Body of pancreas (tissue), 4 donors: ENCODE measurements around the gene LDB1. TPM values are rescaled to one million over a fixed set of nuclear protein-coding genes. Genes with fewer than 3 reads are reported as not detected.

Source experiments
- ATAC-seq: fragments of 150-250 bp; one replicate; pipeline ENCODE4 v1.9.1; 2016
- DNase-seq, 4 donors: peaks; one replicate each; pipeline ENCODE4 v3.0.0-alpha.2; 2019
- H3K27ac ChIP-seq, 4 donors: fragments of 200-600 bp; sonication (generic); 1 replicate in 3 of 4; 2 replicates in 1 of 4; pipeline versions ENCODE4 v1.5.1 to v1.6.1; 2016 to 2019; ENCODE audit warnings: mild to moderate bottlenecking in 1 of 4, mixed read lengths in 1 of 4, moderate library complexity in 1 of 4
- H3K27me3 ChIP-seq, 2 donors: fragments of 200-600 bp; sonication (generic); one replicate each; pipeline ENCODE4 v1.6.0; 2016; ENCODE audit warnings: mild to moderate bottlenecking in 1 of 2
- H3K36me3 ChIP-seq, 2 donors: fragments of 200-600 bp; sonication (generic); replicated peaks in 1 of 2; 2 replicates each; pipeline ENCODE4 v1.5.1; 2016; ENCODE audit warnings: low read depth in 2 of 2; ENCODE audit not compliant: insufficient read depth in 1 of 2
- H3K4me1 ChIP-seq: fragments of 200-600 bp; sonication (generic); one replicate; pipeline ENCODE4 v1.6.0; 2016
- H3K4me3 ChIP-seq, 2 donors: fragments of 200-600 bp; sonication (generic); 1 replicate in 1 of 2; 2 replicates in 1 of 2; pipeline ENCODE4 v1.5.1; 2016 to 2019
- H3K9me3 ChIP-seq, 3 donors: fragments of 200-600 bp; sonication (generic); 1 replicate in 2 of 3; 2 replicates in 1 of 3; pipeline ENCODE4 v1.5.1; 2016
- CTCF ChIP-seq, 7 experiments: fragments of 450-650 bp in 4 of 7; fragments of 200-600 bp in 3 of 7; sonication (generic) in 3 of 7; IDR thresholded peaks; one replicate each; pipeline ENCODE4 v1.5.1; 2016 to 2019; ENCODE audit warnings: antibody characterized with exemption in 7 of 7
- POLR2A ChIP-seq, 3 donors: fragments of 450-650 bp; IDR thresholded peaks; one replicate each; pipeline ENCODE4 v1.6.1; 2016; ENCODE audit warnings: antibody characterized with exemption in 3 of 3, mild to moderate bottlenecking in 2 of 3
- WGBS, 2 donors: methylation state at CpG; one replicate each; pipeline ENCODE4 v1.1.5; 2017; 5-methylcytosine and 5-hydroxymethylcytosine counted together
- intact Hi-C: fragments of 100-400 bp; cut with DNase I; formaldehyde crosslinking; loops from one replicate; pipeline ENCODE4 v1.15.1; 2023
- total RNA-seq, 2 donors: library from RNA; depleted of rRNA; stranded (reverse); fragments of >200 nt; gene quantifications; one replicate each; pipeline ENCODE4 v1.1.0, GENCODE V29; 2016

Gene LDB1, protein sequence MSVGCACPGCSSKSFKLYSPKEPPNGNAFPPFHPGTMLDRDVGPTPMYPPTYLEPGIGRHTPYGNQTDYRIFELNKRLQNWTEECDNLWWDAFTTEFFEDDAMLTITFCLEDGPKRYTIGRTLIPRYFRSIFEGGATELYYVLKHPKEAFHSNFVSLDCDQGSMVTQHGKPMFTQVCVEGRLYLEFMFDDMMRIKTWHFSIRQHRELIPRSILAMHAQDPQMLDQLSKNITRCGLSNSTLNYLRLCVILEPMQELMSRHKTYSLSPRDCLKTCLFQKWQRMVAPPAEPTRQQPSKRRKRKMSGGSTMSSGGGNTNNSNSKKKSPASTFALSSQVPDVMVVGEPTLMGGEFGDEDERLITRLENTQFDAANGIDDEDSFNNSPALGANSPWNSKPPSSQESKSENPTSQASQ
- 10 to 100 TPM; 17.1 to 24.4 TPM for total RNA-seq

GRCh38 chr10:102120142-102120990 lies at the start of gene LDB1:
Gene LDB1 (minus strand): TSS chr10:102120368. CDS start chr10:102120110, 258 bp downstream.
- Histone ChIP-seq H3K4me1 (peaks cover 51% of the 10 kb centered on the region), H3K4me3 (peak within 1 kb of the TSS; percentile 67 to 73), H3K9me3 (no peaks in the 10 kb centered on the region), H3K36me3 (no peaks in the 10 kb centered on the region), H3K27ac (peak within 1 kb of the TSS; percentile 92 to 94 (median 93)), H3K27me3 (no peaks in the 10 kb centered on the region)
- DNase-seq (peak; percentile 73 to 84 (median 80)), ATAC-seq (peak; percentile 81)
- TF ChIP-seq POLR2A (IDR thresholded peaks at IDR 0.05) (peak; percentile 76 to 87 (median 80)), CTCF (IDR thresholded peaks at IDR 0.05) (peak in 4 of 7 experiments; percentile 14 to 53 (median 33))
- WGBS, 2 donors: 0% methylated on average over 5 to 89 of the region's 104 CpGs
- intact Hi-C loops: no loop called here

GRCh38 chr10:102167861-102168260 lies 47.7 kb upstream of the LDB1 start:
- no peak for ATAC-seq
- peaks cover 0 to 5% of the 10 kb centered on the region in 2 donors for H3K36me3 ChIP-seq
- peaks cover 7% of the 10 kb centered on the region for H3K4me1 ChIP-seq
- no peak overlapping the region for H3K27ac ChIP-seq
- 6 to 21% methylated on average over 1 of the region's 1 CpG for WGBS, 2 donors
- H3K27me3 ChIP-seq: no peaks in the 10 kb centered on the region
- H3K4me3 ChIP-seq: no peak overlapping the region
- TF ChIP-seq POLR2A (IDR thresholded peaks at IDR 0.05): no peak
- no peak for TF ChIP-seq CTCF (IDR thresholded peaks at IDR 0.05)
- intact Hi-C loops: no loop called here
- DNase-seq: no peak
- H3K9me3 ChIP-seq: no peaks in the 10 kb centered on the region

DNA sequence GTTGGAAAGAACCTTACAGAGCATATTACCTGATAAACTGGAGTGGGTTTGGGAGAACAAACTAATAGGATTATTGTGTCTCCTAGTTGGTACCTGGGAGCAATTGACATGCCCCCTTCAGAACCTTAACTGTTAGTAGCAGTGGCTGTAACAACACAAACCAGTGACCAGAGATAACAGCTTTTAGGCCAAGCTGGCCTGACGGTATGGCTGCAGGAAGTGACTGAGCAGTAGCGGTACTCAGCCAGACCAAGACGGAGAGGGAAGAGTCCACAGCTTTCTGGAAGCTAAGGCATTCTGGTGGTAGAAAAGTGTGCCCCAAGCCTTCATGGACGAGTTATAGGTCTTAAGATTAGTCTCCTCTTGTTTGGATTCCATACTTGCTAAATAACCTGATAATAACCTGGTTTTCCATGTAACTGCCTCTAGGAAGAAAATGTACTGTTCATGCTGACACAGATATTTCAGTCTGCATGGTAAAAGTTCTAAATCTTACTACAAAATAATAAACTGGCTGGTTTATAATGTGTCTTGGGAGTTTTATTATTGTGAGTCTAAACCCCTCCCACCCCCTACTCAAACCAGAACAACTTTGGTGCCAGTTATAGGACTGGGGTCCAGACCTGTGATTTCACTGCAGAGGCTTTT lies 43.3 kb upstream of the LDB1 start:
- ATAC-seq (no peak), DNase-seq (no peak)
- Histone ChIP-seq H3K4me3 (no peak overlapping the region), H3K4me1 (no peaks in the 10 kb centered on the region), H3K36me3 (peaks cover 30 to 41% of the 10 kb centered on the region in 2 donors), H3K27ac (no peak overlapping the region), H3K9me3 (no peaks in the 10 kb centered on the region), H3K27me3 (no peaks in the 10 kb centered on the region)
- no peak for TF ChIP-seq POLR2A (IDR thresholded peaks at IDR 0.05)
- TF ChIP-seq CTCF (IDR thresholded peaks at IDR 0.05): no peak
- WGBS, 2 donors: 61 to 75% methylated on average over 4 of the region's 4 CpGs
- intact Hi-C loops: no loop called here

DNA sequence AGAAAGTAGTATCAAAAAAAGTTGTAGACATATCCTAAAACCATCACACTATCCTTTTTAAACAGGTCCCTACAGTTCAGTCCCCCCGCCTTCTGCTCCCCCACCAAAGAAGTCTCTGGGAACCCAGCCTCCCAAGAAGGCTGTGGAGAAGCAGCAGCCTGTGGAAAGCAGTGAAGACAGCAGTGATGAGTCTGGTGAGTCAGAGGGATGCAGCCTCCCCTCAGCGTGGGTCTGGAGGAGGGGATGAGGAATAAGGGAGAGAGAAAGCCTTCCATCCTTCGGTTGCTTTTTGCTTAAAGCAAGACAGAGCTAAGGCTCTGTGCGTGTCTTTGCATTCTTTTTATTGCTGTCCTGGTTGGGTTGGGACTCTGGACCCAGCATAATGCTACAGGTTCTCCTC lies 39.7 kb upstream of the LDB1 start:
- no peak for ATAC-seq
- WGBS, 2 donors: 91 to 94% methylated on average over 4 of the region's 4 CpGs
- intact Hi-C loops: no loop called here

More for the DNA sequence above, 39.7 kb upstream of the LDB1 start:
- Histone ChIP-seq H3K27ac (no peak overlapping the region), H3K4me3 (no peak overlapping the region), H3K27me3 (no peaks in the 10 kb centered on the region), H3K9me3 (no peaks in the 10 kb centered on the region), H3K36me3 (peaks cover 30 to 49% of the 10 kb centered on the region in 2 donors), H3K4me1 (peaks cover 5% of the 10 kb centered on the region)
- DNase-seq: no peak
- TF ChIP-seq CTCF (IDR thresholded peaks at IDR 0.05) (no peak), POLR2A (IDR thresholded peaks at IDR 0.05) (no peak)
